Fibroblast of upper back skin (primary cell): ENCODE data around the gene DNAJA2.

Experiments used
- DNase-seq: peaks from one replicate; pipeline ENCODE4 v3.0.0-alpha.2; 2013

Gene DNAJA2

DNA sequence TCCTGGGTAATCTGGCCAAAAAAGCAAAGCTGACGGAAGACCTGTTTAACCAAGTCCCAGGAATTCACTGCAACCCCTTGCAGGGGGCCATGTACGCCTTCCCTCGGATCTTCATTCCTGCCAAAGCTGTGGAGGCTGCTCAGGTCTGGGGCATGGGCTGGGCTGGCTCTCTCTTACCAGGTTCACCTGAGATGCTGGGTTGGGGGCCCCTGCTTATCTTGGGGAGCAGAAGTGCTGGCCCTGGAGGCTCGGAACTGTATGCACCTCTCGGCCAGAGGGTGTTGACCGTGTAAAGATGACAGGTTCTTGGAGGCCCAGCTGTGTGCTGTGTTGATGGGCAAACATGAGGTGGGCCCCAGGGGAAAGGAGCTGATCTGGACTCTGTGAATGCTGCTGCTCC, 49.1 kb downstream of the DNAJA2 start:
- DNase-seq = no peak

DNA sequence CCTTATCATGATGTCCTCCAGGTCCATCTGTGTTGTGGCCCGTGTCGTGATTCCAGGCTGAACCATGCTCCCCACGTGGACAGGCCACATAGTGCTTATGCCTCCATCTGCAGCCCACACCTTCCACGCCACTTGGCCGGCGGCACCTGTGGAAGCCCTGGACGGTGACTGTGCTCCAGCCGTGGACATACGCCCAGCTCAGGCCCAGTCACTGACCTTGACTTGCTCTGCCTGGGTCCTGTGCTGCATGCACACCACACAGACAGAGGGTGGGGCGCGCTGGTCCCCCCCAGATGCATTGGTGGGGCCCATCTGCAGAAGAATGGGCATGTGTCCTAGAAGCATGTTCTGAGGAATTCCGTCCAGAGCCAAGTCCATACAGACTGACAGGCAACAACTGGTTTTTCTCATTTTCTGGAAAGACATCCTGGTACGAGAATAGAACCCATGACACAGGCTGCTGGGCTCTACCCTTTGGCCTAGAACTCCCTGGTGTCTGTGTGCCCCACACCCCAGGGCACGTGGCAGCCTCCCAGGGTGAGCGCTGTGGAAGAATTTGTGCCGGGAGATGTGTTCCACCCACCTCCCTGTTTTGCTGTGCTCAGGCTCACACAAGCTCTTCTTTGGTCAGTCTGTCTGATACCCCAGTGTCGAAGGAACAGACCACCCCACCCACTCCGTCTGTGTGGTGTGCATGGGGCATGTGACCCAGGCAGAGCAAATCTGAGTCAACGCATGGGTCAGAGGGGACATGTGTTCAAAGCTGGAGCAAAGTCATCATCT, 49.8 kb downstream of the DNAJA2 start:
- no peak for DNase-seq

DNA sequence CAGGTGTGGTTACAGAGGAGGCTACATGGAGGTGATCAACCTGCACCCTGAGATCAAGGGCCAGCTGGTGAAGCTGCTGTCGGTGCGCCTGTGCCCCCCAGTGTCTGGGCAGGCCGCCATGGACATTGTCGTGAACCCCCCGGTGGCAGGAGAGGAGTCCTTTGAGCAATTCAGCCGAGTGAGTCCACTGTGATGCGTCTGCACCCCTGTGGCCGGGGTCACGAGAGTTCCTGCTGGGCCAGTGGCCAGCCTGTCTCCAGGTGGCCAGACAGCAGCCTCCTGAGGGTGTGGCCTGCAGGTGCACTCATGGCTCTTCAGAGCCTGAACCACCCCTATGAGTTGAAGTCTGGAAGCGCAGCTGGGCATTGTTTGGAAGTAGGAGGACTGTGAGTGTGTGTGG, 51.2 kb downstream of the DNAJA2 start:
- DNase-seq = no peak

DNA sequence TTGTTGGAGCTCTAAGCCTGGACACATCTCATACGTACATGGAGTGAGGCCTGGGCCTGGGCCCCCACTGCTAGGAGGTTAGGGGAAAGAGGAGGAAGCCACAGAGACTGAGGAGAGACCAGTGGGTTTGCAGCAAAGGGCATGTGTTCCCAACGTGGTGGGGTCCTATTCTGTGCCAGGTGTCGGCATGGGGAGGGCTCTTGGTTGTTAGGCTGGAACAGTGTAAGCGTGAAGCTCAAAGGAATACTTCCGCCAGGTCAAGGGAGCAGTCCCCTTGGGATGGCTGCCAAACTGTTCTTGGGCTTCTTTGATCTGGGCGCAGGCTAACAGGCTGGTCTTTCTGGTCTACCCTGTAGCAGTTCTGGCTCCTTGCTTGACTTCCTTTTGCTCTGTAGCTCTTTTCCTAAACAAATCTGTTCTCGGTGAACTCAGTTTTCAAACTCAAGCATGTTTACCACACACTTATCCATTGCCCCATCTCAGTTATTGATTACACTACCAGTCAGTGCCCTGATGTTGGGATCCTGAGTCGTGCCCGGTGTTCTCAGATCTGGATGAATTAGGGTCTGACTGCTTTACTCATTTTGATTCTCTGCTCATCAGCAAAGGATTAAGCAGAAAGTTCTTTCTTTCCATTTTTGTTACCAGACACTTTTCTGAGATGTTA, 52.9 kb downstream of the DNAJA2 start:
- no peak for DNase-seq

GRCh38 chr16:46918905-46919792, 54.3 kb downstream of the DNAJA2 start:
- no peak for DNase-seq

DNA sequence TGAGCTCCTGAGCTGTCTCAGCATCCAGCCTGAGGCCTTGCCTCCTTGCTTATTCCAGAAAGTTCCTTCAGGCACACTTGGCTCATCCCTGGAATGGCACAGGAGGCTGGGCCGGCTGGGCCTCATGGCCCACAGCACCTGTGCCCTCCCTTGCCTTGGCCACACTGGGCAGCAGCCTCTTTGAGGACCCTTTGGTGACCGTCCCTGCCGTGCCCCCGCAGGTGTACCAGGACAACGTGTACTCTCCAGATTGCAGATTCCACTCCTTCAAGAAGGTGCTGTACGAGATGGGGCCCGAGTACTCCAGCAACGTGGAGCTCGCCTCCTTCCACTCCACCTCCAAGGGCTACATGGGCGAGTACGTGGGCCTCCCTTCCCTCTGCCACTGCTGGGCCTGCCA, 55.1 kb downstream of the DNAJA2 start:
- DNase-seq = no peak

DNA sequence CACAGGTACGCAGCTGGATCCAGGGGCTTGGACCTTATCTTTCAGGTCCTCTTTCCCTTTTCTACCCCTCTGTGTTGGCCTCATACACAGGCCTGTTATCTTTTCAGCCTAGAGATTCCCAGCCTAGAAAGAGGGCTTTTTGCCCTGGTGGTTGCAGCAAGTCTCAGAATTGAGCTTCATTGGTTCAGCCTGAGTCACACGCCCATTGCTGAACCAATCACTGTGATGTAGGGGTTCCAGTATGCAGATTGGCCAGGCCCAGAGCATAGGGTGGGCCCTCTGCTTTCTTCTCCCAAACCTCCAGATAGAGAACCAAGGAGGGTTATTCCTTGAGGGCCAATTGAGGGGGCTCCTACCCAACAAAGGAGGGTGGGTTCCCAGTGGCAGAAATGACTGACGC, 56.5 kb downstream of the DNAJA2 start:
- no peak for DNase-seq

GRCh38 chr16:46915483-46916025, 57.9 kb downstream of the DNAJA2 start:
- DNase-seq = no peak

DNA sequence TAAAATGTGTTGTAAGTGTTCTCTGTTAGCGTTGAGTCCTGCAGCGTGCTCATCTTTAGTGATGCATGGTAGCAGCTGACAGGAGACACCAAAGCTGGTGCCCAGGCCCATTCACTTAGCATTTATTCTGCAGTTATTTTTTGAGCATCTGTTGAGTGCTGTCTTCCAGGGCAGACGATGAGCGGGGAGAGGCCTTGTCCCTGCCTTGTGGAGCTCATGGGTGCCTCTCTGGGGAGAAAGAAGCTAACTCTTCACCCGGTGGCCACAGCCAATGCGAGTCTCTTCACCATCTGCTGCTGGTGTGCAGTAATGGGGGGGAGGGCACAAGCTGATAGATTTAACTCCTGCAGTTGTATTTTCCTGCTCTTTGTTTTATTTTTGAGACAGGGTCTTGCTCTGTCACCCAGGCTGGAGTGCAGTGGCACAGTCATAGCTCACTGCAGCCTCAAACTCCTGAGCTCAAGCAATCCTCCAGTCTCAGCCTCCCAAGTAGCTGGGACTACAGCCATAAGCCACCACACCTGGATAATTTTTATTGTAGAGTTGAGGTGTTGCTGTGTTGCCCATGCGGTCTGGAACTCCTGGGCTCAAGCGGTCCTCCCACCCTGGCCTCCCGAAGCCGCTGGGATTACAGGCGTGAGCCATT, 58.8 kb downstream of the DNAJA2 start:
- no peak for DNase-seq

DNA sequence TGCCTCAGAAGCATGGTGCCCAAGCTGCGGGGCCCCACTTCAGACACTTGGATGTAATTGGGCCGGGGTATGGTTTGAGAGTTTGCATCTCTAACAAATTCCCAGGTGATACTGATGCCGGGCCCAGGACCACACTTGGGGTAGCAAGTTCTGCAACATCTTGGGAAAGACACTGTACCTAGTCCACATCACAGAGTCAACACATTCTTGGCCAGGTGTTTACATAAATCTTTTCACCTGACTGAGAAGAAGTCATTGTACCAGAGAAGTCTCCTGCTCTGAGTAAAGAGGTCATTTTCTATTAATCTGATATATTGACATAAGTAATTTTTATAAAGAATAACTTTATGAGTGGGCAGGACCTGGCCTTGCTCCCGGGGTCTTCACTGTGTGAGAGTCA, 61.8 kb downstream of the DNAJA2 start:
- no peak for DNase-seq

- no peak for DNase-seq
These were observed 62.4 kb downstream of the DNAJA2 start for GRCh38 chr16:46911038-46911437.

DNA sequence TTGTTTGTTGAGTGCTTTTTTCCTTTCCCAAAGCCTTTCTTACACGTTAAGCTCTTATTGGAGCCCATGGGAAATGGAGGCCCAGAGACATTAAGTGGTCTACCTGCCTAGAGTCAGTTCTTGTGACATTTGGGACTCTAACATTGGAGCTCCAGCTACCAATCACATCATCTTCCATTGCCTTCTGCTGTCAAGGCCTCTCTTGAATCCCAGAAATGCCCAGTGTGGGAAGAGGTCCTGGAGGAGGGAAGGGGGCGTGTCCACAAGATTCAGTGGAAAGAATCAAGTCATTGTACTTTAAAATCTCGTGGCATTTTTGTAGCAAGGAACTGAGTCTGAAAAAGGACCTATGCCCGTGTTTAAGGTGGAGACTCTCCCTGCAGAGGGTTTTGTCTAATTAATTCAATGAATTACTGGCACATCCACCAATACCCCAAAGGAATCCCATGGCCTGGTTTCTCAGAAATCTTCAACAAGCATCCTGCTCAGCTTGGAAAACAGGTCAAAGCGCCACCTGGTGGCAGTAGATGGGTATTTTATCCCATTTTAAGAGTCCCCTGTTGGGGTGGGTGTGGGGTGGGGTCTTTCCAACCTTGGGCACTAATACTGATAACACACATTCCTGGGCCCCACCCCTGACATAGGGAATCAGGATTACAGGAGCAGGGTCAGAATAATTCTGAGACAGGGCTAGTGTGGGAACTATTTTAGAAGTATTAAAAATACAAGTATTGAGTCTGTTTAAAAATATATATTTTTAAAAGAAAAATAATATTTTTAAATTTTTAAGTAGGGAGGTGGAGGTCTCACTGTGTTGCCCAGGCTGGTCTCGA, 64.7 kb downstream of the DNAJA2 start:
- DNase-seq = peak; percentile 60

DNA sequence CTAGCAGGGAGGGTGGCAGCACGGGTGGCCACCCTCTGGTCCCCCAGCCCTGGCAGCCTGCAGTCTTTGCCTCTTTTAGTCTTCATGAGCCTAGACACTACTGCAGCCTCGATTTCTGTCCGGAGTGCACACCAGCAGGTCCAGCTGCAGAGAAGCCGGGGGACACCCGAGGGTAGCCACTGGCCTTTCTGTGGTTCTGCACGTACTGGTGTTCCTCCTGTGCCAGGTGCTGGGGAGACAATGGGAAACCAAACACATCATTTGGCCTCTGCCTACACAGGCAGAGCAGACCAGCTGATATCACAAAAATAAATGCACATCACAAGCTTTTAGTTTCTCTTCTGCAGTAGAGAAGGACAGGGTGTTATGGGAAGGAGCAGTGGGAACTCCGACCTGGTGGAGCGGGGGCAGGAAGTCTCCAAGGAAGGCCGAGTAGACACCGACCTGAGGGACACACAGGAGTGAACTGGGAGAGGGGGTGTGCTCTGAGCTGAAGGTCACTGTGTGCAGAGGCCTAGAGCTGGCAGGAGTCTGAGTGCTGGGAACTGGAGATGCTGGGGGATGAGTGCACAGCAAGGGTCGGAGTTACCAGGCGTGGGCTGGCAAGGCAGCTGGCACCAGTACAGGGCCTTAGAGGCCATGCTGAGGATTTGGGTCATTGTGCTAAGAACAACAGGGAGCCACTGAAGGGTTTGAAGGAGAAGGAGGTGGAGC, 66.3 kb downstream of the DNAJA2 start:
- DNase-seq = no peak

DNA sequence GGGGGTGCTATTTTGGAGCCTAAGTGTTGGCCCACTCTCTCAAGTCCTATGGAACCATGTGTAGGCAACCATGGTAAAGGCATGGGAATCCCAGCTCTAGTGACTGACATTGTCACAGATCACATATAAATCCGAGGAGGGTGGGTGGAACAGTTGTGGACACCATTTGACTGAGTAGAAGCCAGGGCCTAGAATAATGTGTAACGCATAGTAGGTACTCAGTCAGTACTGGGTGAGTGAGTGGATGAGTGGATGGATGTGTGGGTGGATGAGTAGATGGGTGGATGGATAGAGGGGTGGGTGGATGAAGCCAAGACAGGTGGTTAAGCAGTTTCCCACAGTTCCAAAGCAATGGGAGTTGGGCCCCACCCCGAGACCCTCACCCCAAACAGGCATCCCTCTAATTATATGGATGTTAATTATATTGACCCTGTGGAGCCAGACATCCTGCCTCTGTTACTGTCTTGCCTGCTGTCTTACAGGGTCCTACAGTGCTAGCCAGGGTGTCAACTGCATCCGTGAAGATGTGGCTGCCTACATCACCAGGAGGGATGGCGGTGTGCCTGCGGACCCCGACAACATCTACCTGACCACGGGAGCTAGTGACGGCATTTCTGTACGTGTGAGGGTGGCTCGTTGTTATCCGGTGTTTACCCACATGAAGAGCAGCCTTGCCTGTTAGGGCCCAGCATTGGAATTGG, 67.0 kb downstream of the DNAJA2 start:
- no peak for DNase-seq
